ENCODE measurements around the gene TSPAN18.

DNA sequence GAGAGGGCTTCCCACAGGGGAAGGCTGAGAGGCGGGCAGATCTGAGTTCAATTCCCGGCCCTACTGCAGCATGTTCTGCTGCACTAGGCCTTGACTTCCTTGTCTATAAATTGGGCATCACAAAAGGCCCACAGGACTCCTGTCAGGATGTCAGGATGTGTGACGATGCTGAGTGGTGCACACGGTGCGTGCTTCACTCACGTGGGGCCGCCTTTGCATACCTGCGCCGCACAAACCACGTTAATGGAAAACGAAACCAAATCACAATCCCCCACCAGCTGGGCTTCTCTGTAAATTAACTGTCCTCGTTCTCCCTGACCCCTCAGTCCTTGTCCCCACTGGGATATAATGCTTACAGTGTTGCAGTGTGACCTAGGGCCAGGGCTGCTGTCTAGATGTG is 32.3 kb upstream of the TSPAN18 start:
- TF ChIP-seq, protein P1, sequence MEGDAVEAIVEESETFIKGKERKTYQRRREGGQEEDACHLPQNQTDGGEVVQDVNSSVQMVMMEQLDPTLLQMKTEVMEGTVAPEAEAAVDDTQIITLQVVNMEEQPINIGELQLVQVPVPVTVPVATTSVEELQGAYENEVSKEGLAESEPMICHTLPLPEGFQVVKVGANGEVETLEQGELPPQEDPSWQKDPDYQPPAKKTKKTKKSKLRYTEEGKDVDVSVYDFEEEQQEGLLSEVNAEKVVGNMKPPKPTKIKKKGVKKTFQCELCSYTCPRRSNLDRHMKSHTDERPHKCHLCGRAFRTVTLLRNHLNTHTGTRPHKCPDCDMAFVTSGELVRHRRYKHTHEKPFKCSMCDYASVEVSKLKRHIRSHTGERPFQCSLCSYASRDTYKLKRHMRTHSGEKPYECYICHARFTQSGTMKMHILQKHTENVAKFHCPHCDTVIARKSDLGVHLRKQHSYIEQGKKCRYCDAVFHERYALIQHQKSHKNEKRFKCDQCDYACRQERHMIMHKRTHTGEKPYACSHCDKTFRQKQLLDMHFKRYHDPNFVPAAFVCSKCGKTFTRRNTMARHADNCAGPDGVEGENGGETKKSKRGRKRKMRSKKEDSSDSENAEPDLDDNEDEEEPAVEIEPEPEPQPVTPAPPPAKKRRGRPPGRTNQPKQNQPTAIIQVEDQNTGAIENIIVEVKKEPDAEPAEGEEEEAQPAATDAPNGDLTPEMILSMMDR (IDR thresholded peaks at IDR 0.05; ENCODE audit: low read depth, low read length) = no peak
- no peak for TF ChIP-seq EZH2phosphoT487 (IDR thresholded peaks at IDR 0.05; ENCODE audit: low read depth)

Data from OCI-LY3 (cell line).